Neutrophil (primary cell): Measurements from ENCODE around the gene ZSWIM8.
A peak's percentile ranks its signal among the peaks of the same experiment; 100 is the strongest.
"Not testable (repeated sequence)": the region's sequence is repeated elsewhere in the genome, so short reads cannot be mapped to it uniquely, and the experiment has no call there.

Source experiments
- H3K27ac ChIP-seq: fragments of 200-600 bp; sonication (generic); 2 replicates; pipeline ENCODE4 v1.5.1; 2016; ENCODE audit warnings: mild to moderate bottlenecking, moderate library complexity
- H3K27me3 ChIP-seq: fragments of 200-600 bp; sonication (generic); 2 replicates; pipeline ENCODE4 v1.6.0; 2016; ENCODE audit warnings: mild to moderate bottlenecking
- H3K36me3 ChIP-seq: fragments of 200-600 bp; sonication (generic); 2 replicates; pipeline ENCODE4 v1.5.1; 2017
- H3K4me1 ChIP-seq, 2 experiments: fragments of 200-600 bp in 1 of 2; sonication (generic) in 1 of 2; 1 replicate in 1 of 2; 2 replicates in 1 of 2; pipeline versions ENCODE4 v1.5.1 to v1.6.1; 2013 to 2016; ENCODE audit warnings: low read depth in 1 of 2, low read length in 1 of 2, mild to moderate bottlenecking in 1 of 2, moderate library complexity in 1 of 2; ENCODE audit not compliant: control insufficient read depth in 1 of 2, insufficient read depth in 1 of 2
- H3K4me3 ChIP-seq, 2 experiments: fragments of 200-600 bp in 1 of 2; sonication (generic) in 1 of 2; 1 replicate in 1 of 2; 2 replicates in 1 of 2; pipeline ENCODE4 v1.5.1; 2013 to 2016; ENCODE audit warnings: low read depth in 1 of 2, low read length in 1 of 2, mild to moderate bottlenecking in 1 of 2, moderate library complexity in 1 of 2
- H3K9me3 ChIP-seq: fragments of 200-600 bp; sonication (generic); 2 replicates; pipeline ENCODE4 v1.5.1; 2016
- CTCF ChIP-seq: fragments of 200-600 bp; sonication (generic); IDR thresholded peaks from 2 replicates; pipeline ENCODE4 v1.5.1; 2016; ENCODE audit warnings: antibody characterized with exemption

The ZSWIM8 gene

DNA sequence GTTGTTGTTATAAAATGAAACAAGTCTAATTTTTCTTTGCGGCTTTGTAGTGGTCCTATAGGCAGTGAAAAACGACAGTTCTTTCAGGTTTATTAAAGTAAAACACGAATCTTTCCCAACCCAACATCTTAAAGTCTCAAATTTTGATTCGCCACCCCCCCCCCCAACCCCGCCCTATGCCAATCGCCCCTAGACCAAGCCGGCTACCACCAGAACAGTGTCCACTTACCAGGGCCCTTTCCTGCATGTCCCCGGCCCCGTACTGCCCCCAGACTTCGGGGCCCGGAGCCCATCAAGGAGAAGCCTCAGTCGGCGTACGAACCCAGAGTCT, 3.9 kb upstream of the ZSWIM8 start:
- Histone ChIP-seq H3K27ac (peak overlapping the region; percentile 80), H3K27me3 (no peaks in the 10 kb centered on the region), H3K4me1 (peaks cover 32 to 37% of the 10 kb centered on the region in 2 experiments), H3K36me3 (no peaks in the 10 kb centered on the region), H3K9me3 (no peaks in the 10 kb centered on the region), H3K4me3 (peak overlapping the region; percentile 79 to 82)
- TF ChIP-seq CTCF, result no peak

DNA sequence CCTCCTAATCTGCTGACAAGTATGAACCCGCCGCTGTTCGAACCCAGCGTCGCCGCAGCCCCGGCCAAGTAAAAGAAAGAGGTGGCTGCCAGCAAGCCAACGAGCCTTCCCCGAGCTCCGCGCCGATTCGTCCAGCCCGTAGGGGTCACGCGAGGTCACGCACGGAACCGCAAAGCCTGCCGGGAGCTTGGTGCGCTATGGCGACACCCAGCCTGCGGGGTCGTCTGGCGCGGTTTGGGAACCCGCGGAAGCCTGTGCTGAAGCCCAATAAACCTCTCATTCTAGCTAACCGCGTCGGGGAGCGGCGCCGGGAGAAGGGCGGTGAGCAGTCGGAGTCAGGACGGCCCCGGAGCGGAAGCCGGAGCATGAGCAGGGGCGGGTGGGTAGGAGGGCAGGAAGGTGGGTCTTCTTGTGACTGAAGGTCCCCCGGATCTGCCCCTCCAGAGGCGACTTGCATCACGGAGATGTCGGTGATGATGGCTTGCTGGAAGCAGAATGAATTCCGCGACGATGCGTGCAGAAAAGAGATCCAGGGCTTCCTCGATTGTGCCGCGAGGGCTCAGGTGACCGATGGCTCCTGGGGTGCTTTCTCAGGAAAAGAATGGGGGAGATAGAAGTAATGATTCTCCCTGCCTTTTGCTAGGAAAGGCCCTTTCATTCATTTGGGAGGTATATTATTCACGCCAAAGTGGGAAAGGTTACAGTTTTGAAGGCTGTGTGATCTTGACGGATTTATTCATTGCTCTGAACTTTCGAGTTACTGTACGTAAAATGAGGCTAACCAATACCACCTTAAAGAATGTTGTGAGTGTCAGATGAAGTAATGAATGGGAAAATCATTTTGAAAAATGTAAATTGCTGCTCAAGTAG, 3.3 kb upstream of the ZSWIM8 start, which contains the start of gene CHCHD1:
Gene CHCHD1 (plus strand): TSS at position 170 of the 870 bp plus-strand sequence. CDS start 28 bp downstream, at position 198.
- Histone ChIP-seq H3K4me1 (peaks cover 38 to 42% of the 10 kb centered on the region in 2 experiments), H3K36me3 (no peaks in the 10 kb centered on the region), H3K4me3 (peak within 1 kb of the TSS; percentile 79 to 82), H3K9me3 (no peaks in the 10 kb centered on the region), H3K27me3 (no peaks in the 10 kb centered on the region), H3K27ac (peak within 1 kb of the TSS; percentile 80)
- TF ChIP-seq CTCF, result peak; percentile 39

DNA sequence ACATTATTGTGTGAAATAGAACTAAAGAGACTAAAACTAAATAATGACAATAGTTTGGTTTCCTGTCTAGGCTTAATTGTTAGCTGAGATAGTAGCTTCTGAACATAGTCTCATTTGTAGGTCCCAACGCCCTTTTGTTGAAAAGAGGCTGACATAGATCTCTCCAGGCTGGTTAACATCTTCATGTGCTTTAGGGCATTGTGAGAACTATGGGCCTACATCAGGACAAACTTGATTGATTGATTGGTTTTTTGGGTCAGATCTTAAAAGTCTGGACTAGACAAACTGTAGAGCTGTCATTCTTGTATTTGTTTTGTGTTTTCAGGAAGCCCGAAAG, 2.7 kb upstream of the ZSWIM8 start:
- TF ChIP-seq CTCF, result no peak
- Histone ChIP-seq H3K4me1 (peaks cover 42 to 46% of the 10 kb centered on the region in 2 experiments), H3K27ac (peak overlapping the region; percentile 80), H3K36me3 (no peaks in the 10 kb centered on the region), H3K27me3 (no peaks in the 10 kb centered on the region), H3K4me3 (peak overlapping the region; percentile 79 to 82), H3K9me3 (no peaks in the 10 kb centered on the region)

DNA sequence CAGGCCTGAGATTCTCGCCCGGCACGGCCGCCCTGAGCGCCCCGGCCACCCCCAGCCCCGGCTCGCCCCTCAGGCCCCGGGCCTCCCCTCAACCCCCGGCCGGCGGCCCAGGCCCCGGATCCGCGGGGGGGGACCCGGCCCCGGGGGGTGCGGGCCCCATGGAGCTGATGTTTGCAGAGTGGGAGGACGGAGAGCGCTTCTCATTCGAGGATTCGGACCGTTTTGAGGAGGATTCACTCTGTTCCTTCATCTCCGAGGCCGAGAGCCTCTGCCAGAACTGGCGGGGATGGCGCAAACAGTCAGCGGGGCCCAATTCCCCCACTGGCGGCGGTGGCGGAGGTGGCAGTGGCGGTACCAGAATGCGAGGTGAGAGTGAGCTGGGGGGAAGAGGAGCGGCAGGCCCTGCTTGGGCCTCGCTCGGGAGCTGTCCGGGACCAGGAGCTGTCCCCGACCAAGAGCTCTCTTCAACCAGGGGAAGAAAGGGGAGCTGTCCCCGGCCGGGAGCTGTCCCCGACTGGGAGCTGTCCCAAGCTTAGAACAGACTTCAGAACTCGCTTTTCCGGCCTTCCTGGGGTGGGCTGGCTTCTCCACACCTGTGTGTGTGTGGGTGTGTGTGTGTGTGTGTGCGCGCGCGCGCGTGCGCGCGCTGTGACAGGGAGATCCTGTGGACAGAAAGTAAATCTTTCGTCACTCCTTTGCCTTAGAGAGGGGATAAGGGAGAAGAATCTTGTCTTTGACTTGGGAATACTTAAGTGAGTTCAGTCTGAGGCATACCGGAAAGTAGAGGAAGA, 510 bp downstream of the ZSWIM8 start:
- Histone ChIP-seq H3K9me3 (no peaks in the 10 kb centered on the region), H3K4me3 (peak overlapping the region; percentile 90 to 97), H3K27ac (peak overlapping the region; percentile 98), H3K4me1 (peaks cover 40 to 41% of the 10 kb centered on the region in 2 experiments), H3K27me3 (no peaks in the 10 kb centered on the region), H3K36me3 (peaks cover 27% of the 10 kb centered on the region)
- no peak for TF ChIP-seq CTCF

GRCh38 chr10:73786512-73786885, 1.1 kb downstream of the ZSWIM8 start:
- Histone ChIP-seq H3K4me1 (peaks cover 34 to 35% of the 10 kb centered on the region in 2 experiments), H3K27ac (peak overlapping the region; percentile 98), H3K36me3 (peaks cover 33% of the 10 kb centered on the region), H3K27me3 (no peaks in the 10 kb centered on the region), H3K4me3 (peak overlapping the region; percentile 90 to 97), H3K9me3 (no peaks in the 10 kb centered on the region)
- TF ChIP-seq CTCF, result no peak

- not testable (repeated sequence) for H3K27me3 ChIP-seq, H3K4me3 ChIP-seq, H3K27ac ChIP-seq, H3K9me3 ChIP-seq
- Histone ChIP-seq H3K36me3 (peaks cover 40% of the 10 kb centered on the region), H3K4me1 (peaks cover 30 to 31% of the 10 kb centered on the region in 2 experiments)
Measured at GRCh38 chr10:73787031-73787800, 1.8 kb downstream of the ZSWIM8 start.
